GM12878 (cell line): Measurements from ENCODE around the gene SMIM32. TPM values are rescaled to one million over a fixed set of nuclear protein-coding genes. Genes with fewer than 3 reads are reported as not detected.

Experiments
- CBFB ChIP-seq: IDR thresholded peaks from 2 replicates; pipeline ENCODE4 v1.6.1; 2016; ENCODE audit warnings: antibody characterized with exemption, low read depth
- RFX5 ChIP-seq: IDR thresholded peaks from 2 replicates; pipeline ENCODE4 v1.6.1; 2011; ENCODE audit warnings: low read depth, low read length, improper control_type of control experiment
- RUNX3 ChIP-seq: IDR thresholded peaks from 2 replicates; pipeline ENCODE4 v1.6.1; 2012; ENCODE audit warnings: low read length, inconsistent platforms
- polyA plus RNA-seq, 11 experiments: library from polyadenylated mRNA; depleted of rRNA in 4 of 11; unstranded in 6 of 11; stranded (reverse) in 5 of 11; fragments of >200 nt; fragmentation: Nextera tagmentation in 4 of 11; fragmentation: Illumina TruSeq in 1 of 11; extraction: Ambion mirVana in 4 of 11; extraction: Trizol in 1 of 11; gene quantifications; 1 replicate in 1 of 11; 2 replicates in 10 of 11; pipeline versions ENCODE4 v1.2.1 to v1.2.3, GENCODE V29; 2011 to 2016; ENCODE audit warnings: inconsistent platforms in 2 of 11, missing spikeins in 2 of 11, low read depth in 1 of 11
- total RNA-seq, 4 experiments: library from RNA; depleted of rRNA in 3 of 4; stranded (reverse); fragments of >200 nt in 3 of 4; fragmentation: Illumina TruSeq in 1 of 4; extraction: Trizol in 1 of 4; gene quantifications; 2 replicates each; pipeline versions ENCODE4 v1.2.1 to v1.2.3, GENCODE V29; 2013 to 2021
- TF ChIP-seq, protein P1 (sequence below): fragments of 450-650 bp; formaldehyde crosslinking; IDR thresholded peaks from 2 replicates; pipeline ENCODE4 v1.4.0; 2022; ENCODE audit warnings: mild to moderate bottlenecking, moderate library complexity
- TF ChIP-seq, protein P2 (sequence below): IDR thresholded peaks from 2 replicates; pipeline ENCODE4 v1.6.1; 2012; ENCODE audit warnings: low read depth, low read length, improper control_type of control experiment
- TF ChIP-seq, protein P3 (sequence below): fragments of 450-650 bp; conservative IDR thresholded peaks from 2 replicates; pipeline ENCODE4 v1.6.1; 2017; ENCODE audit warnings: mild to moderate bottlenecking, moderate library complexity
- TF ChIP-seq, protein P4 (sequence below): IDR thresholded peaks from 2 replicates; pipeline ENCODE4 v1.6.1; 2012; ENCODE audit warnings: low read length, inconsistent platforms

The SMIM32 gene
- total and polyA plus RNA-seq, 10 of the 15 experiments (the other 5 are each of a cell fraction or from before 2014, with no cell fraction given) = not detected

DNA sequence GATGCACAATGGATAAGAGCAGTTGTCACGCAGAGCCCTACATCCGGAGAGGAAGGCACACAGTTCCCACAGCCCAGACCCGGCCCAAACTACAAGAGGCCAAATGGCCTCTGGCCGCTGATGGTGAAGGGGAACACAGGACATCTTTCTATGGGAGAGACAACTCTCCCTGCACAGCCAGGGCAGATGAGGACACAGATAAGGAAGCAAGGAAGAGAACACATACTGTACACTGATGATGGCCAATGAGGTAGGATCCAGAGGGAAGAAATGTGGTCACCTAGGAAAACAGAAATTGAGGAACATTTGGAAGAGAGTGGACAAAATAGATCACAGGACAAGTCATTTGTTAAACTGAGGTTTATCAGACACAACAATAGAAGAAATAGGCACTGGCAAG lies 28.4 kb upstream of the SMIM32 start (continued):
- TF ChIP-seq, protein P1, sequence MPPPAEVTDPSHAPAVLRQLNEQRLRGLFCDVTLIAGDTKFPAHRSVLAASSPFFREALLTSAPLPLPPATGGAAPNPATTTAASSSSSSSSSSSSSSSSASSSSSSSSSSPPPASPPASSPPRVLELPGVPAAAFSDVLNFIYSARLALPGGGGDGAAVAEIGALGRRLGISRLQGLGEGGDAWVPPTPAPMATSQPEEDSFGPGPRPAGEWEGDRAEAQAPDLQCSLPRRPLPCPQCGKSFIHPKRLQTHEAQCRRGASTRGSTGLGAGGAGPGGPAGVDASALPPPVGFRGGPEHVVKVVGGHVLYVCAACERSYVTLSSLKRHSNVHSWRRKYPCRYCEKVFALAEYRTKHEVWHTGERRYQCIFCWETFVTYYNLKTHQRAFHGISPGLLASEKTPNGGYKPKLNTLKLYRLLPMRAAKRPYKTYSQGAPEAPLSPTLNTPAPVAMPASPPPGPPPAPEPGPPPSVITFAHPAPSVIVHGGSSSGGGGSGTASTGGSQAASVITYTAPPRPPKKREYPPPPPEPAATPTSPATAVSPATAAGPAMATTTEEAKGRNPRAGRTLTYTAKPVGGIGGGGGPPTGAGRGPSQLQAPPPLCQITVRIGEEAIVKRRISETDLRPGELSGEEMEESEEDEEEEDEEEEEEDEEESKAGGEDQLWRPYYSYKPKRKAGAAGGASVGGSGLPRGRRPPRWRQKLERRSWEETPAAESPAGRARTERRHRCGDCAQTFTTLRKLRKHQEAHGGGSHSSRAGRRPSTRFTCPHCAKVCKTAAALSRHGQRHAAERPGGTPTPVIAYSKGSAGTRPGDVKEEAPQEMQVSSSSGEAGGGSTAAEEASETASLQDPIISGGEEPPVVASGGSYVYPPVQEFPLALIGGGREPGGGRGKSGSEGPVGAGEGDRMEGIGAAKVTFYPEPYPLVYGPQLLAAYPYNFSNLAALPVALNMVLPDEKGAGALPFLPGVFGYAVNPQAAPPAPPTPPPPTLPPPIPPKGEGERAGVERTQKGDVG = no peak
- TF ChIP-seq, protein P2, sequence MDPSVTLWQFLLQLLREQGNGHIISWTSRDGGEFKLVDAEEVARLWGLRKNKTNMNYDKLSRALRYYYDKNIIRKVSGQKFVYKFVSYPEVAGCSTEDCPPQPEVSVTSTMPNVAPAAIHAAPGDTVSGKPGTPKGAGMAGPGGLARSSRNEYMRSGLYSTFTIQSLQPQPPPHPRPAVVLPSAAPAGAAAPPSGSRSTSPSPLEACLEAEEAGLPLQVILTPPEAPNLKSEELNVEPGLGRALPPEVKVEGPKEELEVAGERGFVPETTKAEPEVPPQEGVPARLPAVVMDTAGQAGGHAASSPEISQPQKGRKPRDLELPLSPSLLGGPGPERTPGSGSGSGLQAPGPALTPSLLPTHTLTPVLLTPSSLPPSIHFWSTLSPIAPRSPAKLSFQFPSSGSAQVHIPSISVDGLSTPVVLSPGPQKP = no peak
- TF ChIP-seq, protein P3, sequence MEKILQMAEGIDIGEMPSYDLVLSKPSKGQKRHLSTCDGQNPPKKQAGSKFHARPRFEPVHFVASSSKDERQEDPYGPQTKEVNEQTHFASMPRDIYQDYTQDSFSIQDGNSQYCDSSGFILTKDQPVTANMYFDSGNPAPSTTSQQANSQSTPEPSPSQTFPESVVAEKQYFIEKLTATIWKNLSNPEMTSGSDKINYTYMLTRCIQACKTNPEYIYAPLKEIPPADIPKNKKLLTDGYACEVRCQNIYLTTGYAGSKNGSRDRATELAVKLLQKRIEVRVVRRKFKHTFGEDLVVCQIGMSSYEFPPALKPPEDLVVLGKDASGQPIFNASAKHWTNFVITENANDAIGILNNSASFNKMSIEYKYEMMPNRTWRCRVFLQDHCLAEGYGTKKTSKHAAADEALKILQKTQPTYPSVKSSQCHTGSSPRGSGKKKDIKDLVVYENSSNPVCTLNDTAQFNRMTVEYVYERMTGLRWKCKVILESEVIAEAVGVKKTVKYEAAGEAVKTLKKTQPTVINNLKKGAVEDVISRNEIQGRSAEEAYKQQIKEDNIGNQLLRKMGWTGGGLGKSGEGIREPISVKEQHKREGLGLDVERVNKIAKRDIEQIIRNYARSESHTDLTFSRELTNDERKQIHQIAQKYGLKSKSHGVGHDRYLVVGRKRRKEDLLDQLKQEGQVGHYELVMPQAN = no peak
- TF ChIP-seq, protein P4, sequence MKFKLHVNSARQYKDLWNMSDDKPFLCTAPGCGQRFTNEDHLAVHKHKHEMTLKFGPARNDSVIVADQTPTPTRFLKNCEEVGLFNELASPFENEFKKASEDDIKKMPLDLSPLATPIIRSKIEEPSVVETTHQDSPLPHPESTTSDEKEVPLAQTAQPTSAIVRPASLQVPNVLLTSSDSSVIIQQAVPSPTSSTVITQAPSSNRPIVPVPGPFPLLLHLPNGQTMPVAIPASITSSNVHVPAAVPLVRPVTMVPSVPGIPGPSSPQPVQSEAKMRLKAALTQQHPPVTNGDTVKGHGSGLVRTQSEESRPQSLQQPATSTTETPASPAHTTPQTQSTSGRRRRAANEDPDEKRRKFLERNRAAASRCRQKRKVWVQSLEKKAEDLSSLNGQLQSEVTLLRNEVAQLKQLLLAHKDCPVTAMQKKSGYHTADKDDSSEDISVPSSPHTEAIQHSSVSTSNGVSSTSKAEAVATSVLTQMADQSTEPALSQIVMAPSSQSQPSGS = no peak
- TF ChIP-seq RUNX3 (no peak), RFX5 (no peak), CBFB (no peak)
